Omental fat pad (tissue), 4 donors: ENCODE data around the gene HSPH1. TPM values are rescaled to one million over a fixed set of nuclear protein-coding genes. Genes with fewer than 3 reads are reported as not detected.

Experiments used
- ATAC-seq: fragments of 150-250 bp; one replicate; pipeline ENCODE4 v1.9.1; 2016; ENCODE audit warnings: mild to moderate bottlenecking, moderate library complexity; ENCODE audit not compliant: low FRiP score
- DNase-seq: peaks from one replicate; pipeline ENCODE4 v3.0.0-alpha.2; 2019; ENCODE audit warnings: low spot score
- total RNA-seq, 4 donors: library from RNA; depleted of rRNA; stranded (reverse); fragments of >200 nt; gene quantifications; one replicate each; pipeline ENCODE4 v1.1.0, GENCODE V29; 2016
- TF ChIP-seq, protein P1 (sequence below), 3 donors: fragments of 450-650 bp; IDR thresholded peaks; one replicate each; pipeline ENCODE4 v1.5.1; 2016 to 2017; ENCODE audit warnings: antibody characterized with exemption in 3 of 3, mild to moderate bottlenecking in 3 of 3, moderate library complexity in 2 of 3

The HSPH1 gene
- total RNA-seq, 4 donors from 2014 or later, result 36.2 to 340 (median 66.4) TPM

DNA sequence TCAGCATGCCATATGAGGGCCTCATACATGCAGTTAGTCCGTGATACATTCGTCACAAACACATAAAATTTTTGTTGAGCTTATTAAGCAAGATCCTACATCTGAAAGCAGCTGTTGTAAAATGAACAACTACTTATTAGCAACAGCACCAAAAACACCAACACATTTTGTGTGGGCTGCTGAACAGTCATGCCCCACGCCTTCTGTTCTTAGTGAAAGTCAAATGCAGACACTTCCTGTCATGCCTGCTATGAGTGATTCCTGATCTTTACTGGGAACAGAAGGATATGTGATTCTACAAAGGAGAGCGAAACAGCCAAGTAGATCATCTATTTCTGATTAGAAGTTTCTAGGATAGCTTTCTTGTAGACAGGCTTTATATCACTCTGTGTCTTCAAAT, 33.9 kb upstream of the HSPH1 start:
- DNase-seq, result no peak
- TF ChIP-seq, protein P1, sequence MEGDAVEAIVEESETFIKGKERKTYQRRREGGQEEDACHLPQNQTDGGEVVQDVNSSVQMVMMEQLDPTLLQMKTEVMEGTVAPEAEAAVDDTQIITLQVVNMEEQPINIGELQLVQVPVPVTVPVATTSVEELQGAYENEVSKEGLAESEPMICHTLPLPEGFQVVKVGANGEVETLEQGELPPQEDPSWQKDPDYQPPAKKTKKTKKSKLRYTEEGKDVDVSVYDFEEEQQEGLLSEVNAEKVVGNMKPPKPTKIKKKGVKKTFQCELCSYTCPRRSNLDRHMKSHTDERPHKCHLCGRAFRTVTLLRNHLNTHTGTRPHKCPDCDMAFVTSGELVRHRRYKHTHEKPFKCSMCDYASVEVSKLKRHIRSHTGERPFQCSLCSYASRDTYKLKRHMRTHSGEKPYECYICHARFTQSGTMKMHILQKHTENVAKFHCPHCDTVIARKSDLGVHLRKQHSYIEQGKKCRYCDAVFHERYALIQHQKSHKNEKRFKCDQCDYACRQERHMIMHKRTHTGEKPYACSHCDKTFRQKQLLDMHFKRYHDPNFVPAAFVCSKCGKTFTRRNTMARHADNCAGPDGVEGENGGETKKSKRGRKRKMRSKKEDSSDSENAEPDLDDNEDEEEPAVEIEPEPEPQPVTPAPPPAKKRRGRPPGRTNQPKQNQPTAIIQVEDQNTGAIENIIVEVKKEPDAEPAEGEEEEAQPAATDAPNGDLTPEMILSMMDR (IDR thresholded peaks at IDR 0.05), result no peak
- ATAC-seq, result no peak

DNA sequence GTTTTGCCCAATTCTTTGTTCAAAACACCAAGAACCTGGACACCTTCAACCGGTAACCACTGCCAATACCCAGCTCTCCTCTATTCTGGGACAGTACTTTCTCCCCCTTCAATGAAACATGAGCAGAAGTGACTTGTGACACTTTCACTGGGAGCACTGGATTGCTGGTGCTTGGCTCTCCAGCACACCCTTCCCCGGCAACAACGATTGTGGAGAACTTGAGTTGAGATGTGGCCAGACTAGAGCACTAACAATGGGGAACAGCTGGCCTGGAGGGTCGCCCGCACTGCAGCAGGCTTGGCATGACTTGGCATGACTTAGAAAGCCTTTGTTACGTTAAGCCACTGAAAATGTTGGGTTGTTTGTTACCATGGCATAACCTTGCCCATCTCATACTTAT, 30.6 kb upstream of the HSPH1 start:
- ATAC-seq (no peak), DNase-seq (no peak)
- TF ChIP-seq, protein P1 (IDR thresholded peaks at IDR 0.05), result no peak

DNA sequence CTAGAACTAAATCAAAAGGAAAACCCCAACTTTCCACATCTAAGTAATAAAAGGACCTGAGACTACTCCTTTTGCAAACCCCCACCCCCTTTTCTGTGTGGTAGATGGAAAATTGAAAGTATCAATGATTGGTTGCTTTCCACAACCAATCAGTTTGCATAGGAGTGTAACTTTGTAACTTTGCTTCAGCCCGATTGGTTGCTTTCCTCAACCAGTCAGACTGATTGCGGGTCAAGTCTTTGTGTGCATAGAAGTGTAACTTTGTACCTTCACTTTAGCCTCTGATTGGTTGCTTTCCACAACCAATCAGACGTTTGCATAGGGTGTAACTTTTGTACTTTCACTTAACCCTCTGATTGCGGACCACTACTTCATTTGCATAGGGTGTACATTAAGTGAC, 30.0 kb upstream of the HSPH1 start:
- DNase-seq, result no peak
- ATAC-seq, result no peak
- TF ChIP-seq, protein P1 (IDR thresholded peaks at IDR 0.05), result no peak

DNA sequence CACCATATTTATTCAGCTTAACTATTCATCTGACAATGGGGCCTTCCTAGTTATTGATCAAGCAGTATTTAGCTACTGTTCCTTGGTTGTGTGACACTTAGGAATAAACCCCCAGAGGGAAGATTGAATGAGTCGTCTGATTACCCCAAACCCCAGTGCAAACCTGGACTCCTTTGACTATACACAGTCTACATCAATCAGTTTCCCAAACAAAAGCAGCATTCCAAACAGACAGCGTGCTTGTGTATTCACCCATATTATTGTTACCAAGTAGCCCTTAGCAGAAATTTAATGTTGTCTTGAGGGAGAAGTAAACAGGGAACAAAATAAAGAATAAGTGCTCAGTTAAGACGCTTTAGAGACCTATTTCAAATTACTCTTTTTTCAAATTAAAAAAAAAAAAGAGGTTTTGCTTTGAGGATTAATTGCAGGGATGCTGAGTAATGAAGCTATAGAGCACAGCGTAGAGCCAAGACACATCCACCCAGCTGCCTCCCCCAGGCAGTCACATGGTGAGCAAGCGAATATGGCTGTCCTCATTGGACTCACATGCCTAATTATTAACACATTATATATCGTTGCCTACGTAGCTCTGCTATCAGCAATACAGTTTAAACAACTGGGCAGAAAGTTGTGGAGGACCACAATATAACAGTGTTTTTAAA, 23.4 kb upstream of the HSPH1 start:
- DNase-seq, result no peak
- TF ChIP-seq, protein P1 (IDR thresholded peaks at IDR 0.05), result no peak
- no peak for ATAC-seq

DNA sequence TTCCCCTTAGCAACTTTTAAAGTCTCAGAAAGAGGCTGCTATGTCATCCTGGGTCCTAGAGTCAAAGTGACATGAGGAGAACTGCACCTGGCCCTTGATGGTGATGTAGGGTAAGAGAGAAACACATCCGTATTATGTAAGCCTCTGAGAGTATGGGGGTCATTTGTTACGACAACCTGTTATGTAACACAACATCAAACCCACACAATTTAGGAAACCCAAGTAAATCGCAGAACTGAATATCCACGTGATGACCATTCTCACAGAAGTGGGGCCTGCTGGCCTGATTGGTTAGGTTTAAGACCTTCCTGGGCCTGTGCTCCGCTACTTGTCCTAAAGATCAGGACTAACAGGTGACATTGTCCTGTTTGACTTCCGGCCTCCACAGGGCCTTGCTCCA, 22.7 kb upstream of the HSPH1 start:
- TF ChIP-seq, protein P1 (IDR thresholded peaks at IDR 0.05), result no peak
- ATAC-seq (no peak), DNase-seq (no peak)

DNA sequence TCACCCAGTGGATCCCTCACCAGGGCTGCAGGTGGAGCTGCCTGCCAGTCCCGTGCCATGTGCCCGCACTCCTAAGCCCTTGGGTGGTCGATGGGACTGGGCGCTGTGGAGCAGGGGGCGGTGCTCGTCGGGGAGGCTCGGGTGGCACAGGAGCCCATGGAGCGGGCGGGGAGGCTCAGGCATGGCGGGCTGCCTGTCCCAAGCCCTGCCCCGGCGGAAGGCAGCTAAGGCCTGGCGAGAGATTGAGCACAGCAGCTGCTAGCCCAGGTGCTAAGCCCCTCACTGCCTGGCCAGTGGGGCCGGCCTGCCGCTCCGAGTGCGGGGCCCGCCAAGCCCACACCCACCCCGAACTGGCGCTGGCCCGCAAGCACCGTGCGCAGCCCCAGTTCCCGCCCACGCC, 21.3 kb upstream of the HSPH1 start:
- TF ChIP-seq, protein P1 (IDR thresholded peaks at IDR 0.05), result no peak
- ATAC-seq, result no peak
- no peak for DNase-seq

DNA sequence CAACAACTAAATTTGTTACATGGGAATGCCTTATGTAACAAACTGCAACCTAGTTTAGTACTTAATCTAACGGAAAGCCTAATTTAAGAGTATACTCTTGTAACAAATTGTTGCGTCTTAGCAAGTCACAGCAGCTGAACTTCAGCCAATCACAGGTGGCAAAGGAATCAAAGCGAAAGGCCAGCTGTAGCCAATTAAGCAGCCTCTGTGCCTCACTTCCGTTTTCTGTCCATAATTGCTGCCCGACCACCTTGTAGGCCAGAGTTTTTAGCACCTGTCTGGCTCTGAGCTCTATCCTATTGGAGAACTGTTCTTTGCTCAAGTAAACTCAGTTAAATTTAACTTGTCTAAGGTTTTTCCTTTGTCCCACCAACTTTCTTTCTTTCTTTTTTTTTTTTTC, 18.1 kb upstream of the HSPH1 start:
- DNase-seq (no peak), ATAC-seq (no peak)
- TF ChIP-seq, protein P1 (IDR thresholded peaks at IDR 0.05), result no peak
